ENCODE measurements around the gene CCDC154.
"Not testable (repeated sequence)": the region's sequence is repeated elsewhere in the genome, so short reads cannot be mapped to it uniquely, and the experiment has no call there.

Gene CCDC154

GRCh38 chr16:1443980-1444729 lies at the start of gene CCDC154:
CCDC154 (minus strand) TSS chr16:1444556; CDS start chr16:1444322, 234 bp downstream.
- DNase-seq (ENCODE audit: low read depth): no peak

DNA sequence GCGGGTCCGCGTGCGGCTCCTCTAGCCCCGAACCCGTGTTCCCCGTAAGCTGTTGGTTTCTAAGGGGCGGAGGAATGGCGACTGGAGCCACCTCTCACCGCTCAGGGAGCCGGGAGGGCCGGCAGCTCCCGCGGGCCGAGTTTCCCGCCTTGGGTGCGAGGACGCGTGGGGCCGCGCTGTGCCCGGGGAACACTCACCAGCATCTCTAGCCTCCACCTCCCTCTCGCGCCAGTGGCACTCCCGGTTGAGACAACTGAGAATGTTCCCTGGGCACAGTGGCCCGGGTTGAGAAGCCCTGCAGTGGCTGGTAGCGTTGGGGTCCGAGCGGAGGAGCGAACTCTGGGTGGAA lies 49.4 kb upstream of the CCDC154 start:
- DNase-seq (ENCODE audit: low read depth): no peak

DNA sequence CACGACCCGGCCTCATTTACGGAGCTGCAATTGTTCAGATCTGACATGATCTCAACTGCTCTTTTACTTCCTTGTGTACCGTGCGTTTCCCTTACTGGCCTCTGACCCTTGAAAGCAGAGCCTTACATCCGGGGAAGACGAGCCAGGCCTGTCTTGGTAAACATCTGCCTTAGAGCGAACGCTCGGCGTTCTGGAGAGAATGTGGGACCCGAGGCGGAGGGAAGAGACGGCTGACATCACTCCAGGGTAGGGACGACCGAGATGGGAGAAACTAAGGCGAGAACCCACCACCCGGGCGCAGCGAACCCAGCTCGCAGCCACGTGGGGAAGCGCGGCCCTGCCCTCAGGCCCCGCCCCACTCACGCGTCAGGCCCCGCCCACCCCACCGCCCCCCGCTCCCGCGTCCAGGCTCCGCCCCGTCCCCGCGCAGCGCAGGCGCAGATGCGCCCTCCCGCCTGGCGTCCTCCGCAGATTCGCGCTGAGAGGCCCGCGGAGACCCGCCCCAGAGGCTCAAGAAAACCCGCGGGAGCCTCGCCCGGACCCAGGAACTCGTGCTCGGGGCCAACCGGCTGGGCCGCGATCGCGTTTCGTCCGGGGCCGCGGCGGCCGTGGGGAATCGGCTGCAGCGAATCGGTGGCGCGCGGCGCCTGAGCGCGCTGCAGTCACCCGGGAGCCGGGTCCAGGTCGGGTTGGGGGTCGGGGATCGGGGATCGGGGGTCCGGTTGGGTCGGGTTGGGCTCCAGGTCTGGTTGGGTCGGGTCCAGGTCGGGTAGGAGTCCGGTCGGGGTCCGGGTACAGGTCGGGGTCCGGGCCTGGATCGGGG lies 48.8 kb upstream of the CCDC154 start, which contains the start of gene TELO2:
TSS of gene TELO2 (plus strand) at position 438 of the 823 bp plus-strand sequence. CDS start 922 bp downstream, outside the sequence.
- DNase-seq (ENCODE audit: low read depth): peak; percentile 72

- DNase-seq (ENCODE audit: low read depth): no peak
These were observed 47.9 kb upstream of the CCDC154 start for GRCh38 chr16:1492082-1492922.

DNA sequence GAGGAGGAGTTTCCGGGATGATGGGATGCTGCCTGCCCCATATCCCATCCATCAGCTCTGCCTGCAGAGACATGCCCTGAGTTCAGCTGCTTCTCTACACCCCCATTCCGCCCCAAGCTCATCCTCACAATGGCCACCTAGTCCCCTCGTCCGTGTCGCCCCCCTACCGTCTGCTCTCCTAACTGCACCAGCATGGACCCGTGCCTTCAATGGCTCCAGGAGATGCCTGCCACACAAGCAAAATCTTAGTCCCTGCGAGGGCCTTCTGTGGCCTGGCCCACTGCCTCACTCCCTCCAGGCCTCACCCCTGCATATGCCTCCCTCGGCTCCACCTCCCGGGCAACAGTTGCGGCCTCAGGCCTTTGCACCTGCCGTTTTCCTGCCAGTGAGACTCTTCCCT lies 47.0 kb upstream of the CCDC154 start:
- no peak for DNase-seq (ENCODE audit: low read depth)

DNA sequence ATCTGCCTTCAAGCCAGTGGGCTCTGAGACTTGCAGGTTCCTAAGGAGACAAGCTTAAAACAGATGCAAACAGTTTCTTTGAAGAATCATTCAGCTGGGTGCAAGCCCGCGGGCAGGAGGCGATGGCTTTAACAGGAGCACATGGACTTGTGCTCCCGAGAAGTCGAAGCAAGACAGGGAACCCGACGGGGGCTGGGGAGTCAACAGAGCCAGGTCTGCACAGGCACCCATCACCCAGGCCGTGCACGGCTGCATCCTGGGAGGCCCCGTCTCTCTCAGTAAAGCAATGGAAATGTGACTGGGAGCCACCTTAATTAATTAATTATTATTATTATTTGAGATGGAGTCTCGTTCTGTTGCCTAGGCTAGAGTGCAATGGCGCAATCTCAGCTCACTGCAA lies 44.7 kb upstream of the CCDC154 start:
- no peak for DNase-seq (ENCODE audit: low read depth)

DNA sequence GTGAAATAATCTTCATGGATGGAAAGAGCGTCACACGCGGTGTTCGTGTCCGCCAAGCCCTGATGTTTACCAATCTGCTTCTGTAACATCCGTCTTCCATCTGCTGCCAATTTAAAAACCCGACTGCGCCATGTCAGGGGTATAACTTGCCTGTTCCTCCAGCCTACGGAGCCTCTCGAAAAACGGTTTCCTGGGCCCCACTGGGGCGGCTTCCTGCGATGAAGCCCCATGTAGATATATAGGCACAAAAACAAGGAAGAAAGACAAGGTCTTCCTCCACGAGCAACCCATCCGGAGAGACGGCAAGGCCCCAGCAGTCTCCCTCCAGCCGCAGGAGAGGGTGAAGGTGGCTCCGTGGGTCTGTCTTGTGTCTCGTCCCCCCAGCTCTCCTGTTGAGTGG lies 44.3 kb upstream of the CCDC154 start, which contains the start of gene PTX4:
TSS of gene PTX4 (minus strand) at position 326 of the 400 bp plus-strand sequence. CDS start at position 291, 35 bp downstream.
- DNase-seq (ENCODE audit: low read depth): no peak

DNA sequence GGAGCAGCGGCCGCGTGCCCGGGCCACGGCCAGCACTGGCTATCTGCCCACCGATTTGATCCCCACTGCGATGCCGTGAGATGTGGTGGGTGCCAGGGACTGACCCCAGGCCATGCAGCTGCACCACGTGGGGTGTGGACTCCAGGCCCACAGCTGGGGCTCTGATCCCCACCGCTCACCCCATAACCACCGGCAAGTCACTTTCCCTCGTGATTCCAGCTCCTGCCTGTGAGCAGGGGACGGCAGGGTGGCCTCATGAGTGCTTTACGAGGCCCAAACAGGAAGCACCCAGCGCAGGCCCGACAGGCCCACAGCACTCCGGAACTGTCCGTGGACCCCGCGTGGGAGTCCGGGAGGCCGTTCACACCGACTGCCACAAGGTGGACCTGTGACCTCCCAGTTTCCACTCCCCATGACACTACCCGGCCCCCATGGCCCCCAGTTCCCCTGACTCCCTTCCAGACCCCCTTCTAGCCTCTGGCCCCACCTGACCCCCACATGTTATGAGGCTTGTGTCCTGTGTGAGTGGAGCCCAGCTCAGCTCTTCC lies 43.8 kb upstream of the CCDC154 start:
- no peak for DNase-seq (ENCODE audit: low read depth)

- DNase-seq (ENCODE audit: low read depth): no peak
These were observed 43.2 kb upstream of the CCDC154 start for GRCh38 chr16:1487395-1488053.

DNA sequence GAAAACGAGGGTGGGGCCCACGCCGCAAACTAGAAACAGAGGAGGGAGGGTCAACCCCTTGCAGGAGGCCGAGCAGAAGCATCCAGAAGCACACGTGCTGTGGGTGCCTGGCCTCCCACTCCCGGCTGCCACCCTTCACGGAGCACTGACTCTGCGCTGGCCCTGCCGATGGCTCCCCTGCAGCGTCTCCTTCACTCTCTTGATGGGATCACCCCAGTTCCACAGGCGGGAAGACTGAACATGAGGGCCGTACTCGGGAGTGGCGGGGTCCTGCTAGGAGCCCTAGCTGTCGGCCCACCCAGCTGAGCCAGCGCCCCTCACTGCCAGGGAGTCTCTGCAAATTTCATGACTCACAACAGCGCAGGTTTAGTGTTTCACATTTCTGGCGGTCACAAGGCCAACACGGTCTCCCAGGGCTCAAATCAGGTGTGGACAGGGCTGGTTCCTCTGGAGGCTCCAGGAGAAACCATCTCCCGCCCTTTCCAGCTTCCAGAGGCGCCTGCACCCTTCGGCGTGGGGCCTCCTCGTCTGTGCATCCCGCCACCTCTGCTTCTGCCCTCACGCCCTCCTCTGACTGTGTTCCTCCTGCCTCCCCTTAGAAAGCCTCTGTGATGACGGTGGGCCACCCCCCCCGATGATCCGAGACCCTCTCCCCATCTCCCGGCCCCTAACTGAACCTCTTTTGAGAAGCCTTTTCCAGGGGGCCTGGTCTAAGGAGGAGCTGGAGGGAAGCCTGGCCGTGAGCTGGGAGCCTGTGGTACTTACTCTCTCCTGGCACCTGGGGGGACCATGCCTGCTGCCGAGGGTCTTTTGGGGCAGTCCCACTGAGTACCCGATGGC lies 42.4 kb upstream of the CCDC154 start:
- no peak for DNase-seq (ENCODE audit: low read depth)

- no peak for DNase-seq (ENCODE audit: low read depth)
These were observed 41.6 kb upstream of the CCDC154 start for GRCh38 chr16:1485847-1486496.

DNA sequence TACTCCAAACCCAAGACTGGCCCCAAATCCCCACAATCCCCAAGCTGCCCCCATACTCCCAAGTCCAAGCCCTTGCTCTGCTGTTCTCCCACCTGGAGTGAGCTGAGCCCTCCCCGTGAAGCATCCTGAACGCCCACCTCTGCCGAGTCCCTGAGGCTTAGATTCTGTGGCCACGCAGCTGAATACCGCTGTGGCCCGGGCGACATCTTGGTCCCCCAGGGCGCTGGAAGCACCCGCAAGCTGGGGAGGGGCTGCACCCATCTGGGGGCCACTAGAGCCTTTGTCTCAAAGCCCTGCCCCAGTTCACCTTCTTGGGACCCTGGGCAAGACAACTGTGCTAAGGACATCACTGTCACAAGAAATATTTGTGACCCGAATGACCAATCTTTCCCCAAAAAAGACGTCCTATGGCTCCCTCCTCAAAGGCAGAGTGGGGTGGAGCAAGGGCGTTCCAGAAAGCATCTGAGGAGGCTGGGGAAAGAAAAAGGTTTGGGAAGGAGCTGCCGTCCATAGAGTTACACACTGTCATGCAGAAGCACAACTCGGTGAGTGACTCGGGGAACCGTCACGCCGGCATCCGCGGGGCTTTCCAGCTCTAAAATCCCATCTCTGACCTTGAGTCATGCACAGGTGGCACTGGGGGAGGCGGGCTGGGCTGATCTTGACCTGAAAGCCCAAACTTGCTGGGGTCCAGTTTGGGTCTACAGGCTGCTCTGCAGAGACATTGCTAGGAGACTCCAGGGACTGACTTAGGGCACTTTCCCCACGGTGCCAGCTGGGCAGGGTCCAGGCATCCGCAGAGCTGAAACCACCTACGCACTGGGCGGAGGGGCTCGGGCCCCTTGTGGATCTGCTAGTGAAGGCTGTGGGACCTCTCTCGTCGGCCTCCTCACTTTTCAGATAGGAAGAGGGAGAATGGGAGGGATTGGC lies 37.8 kb upstream of the CCDC154 start:
- DNase-seq (ENCODE audit: low read depth): no peak

DNA sequence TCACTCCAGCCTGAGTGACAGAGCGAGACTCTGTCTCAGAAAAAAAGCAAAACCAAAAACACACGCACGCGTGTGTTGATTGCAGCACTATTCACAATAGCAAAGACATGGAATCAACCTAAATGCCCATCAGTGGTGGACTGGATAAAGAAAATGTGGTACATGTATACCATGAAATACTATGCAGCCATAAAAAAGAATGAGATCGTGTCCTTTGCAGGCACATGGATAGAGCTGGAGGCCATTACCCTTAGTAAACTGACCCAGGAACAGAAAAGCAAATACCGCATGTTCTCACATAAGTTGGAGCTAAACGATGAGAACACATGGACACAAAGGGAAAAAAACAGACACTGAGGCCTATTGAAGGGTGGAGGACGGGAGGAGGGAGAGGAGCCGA lies 34.6 kb upstream of the CCDC154 start:
- DNase-seq (ENCODE audit: low read depth): not testable (repeated sequence)

GRCh38 chr16:1477033-1477432 lies 32.7 kb upstream of the CCDC154 start:
- no peak for DNase-seq (ENCODE audit: low read depth)

DNA sequence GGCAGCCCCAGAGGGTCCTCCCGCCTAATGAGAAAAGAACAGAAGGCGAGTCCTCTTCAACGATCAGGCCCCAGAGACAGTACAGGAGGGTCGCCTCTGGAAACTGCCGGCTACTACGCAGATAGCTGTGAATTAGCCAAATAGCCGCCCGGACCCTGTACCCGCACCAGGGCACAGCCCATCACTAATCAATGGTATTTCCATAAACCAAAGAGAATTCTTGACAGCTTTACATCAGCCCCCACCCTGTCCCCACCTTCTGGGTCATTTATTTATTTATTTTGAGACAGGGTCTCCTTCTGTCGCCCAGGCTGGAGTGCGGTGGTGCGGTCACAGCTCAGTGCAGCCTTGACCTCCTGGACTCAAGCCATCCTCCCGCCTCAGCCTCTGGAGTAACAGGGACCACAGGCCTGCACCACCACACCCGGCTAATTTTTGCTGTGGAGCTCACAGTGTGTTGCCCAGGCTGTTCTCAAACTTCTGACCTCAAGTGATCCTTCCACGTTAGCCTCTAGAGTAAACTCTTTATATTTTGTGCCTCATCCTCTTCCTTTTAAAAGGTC lies 31.3 kb upstream of the CCDC154 start:
- no peak for DNase-seq (ENCODE audit: low read depth)

GRCh38 chr16:1474796-1475551 lies 30.6 kb upstream of the CCDC154 start, which contains the start of gene CLCN7:
CLCN7 (minus strand) TSS chr16:1475028; CDS start chr16:1474974, 54 bp downstream.
- peak; percentile 74 for DNase-seq (ENCODE audit: low read depth)

GRCh38 chr16:1474082-1474795 lies 29.9 kb upstream of the CCDC154 start:
- DNase-seq (ENCODE audit: low read depth): no peak
